GM19193 (cell line): ENCODE results near the gene CLIP4.
A peak's percentile ranks its signal among the peaks of the same experiment; 100 is the strongest.

Experiments used
- POLR2A ChIP-seq: IDR thresholded peaks from 4 replicates; pipeline ENCODE4 v1.6.1; 2011; ENCODE audit not compliant: insufficient read depth, insufficient read length; ENCODE audit errors: extremely low read depth

The CLIP4 gene, protein sequence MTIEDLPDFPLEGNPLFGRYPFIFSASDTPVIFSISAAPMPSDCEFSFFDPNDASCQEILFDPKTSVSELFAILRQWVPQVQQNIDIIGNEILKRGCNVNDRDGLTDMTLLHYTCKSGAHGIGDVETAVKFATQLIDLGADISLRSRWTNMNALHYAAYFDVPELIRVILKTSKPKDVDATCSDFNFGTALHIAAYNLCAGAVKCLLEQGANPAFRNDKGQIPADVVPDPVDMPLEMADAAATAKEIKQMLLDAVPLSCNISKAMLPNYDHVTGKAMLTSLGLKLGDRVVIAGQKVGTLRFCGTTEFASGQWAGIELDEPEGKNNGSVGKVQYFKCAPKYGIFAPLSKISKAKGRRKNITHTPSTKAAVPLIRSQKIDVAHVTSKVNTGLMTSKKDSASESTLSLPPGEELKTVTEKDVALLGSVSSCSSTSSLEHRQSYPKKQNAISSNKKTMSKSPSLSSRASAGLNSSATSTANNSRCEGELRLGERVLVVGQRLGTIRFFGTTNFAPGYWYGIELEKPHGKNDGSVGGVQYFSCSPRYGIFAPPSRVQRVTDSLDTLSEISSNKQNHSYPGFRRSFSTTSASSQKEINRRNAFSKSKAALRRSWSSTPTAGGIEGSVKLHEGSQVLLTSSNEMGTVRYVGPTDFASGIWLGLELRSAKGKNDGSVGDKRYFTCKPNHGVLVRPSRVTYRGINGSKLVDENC

DNA sequence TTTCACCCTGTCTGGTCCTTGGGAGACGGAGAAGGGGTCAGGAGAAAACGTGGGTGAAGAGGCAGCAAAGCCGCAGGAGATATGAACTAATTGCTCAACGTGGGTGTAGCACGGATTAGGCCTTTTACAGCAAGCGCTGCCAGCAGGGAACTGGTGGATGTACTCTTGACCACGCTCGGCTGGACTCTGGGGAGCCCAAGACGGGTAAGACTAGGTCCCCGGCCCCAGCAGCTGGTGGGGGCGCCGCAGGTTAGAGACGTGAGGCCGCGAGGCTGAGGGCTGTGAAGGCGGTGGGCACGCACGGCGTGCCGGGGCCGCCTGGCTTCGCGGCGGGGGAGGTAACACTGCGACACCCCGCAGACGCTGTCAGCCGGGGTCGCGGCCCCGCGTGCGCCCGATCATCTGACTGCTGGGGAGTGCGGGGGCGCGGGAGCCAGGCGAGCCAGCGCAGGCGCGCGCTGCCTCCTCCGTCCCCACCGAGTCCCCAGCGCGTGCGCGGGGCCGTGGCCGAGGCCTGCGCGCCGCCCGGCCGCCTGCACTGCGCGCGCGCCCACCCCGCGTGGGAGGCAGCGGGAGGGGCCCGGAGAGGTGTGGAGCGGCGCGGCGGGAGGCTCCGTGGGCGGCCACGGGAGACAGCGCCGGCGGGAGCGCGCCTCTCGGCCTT is at the start of gene CLIP4:
CLIP4 (plus strand) TSS at position 470 of the 664 bp plus-strand sequence. CDS start 5,974 bp downstream, outside the sequence.
- peak; percentile 54 for TF ChIP-seq POLR2A

DNA sequence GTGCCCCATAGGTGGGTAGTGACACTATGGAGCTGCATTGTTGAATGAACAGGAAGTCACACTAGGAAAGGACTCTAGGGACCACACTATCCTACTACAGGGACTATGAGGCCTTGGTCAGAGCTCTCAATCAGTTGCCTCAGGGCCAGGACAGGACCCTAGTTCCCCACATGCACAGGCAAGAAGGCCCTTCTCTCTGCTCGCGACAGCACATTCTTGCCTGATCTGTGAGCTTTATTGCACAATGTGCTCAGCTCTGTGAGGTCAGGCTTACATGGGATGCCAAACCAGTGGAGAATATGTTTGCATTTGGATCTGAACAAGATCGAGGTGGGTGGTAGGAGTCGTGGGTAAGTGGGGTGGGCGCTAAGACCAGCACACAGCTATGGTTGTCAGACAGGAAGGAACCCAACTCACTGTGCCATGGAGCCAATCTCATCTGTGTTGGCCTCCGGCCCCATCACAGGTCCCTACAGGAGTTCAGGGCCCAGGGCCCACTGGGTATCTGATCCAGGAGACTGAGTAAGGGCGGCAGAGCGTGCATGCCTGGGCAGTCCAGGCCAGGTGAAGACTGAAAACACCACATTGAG is 48.8 kb upstream of the CLIP4 start:
- no peak for TF ChIP-seq POLR2A

DNA sequence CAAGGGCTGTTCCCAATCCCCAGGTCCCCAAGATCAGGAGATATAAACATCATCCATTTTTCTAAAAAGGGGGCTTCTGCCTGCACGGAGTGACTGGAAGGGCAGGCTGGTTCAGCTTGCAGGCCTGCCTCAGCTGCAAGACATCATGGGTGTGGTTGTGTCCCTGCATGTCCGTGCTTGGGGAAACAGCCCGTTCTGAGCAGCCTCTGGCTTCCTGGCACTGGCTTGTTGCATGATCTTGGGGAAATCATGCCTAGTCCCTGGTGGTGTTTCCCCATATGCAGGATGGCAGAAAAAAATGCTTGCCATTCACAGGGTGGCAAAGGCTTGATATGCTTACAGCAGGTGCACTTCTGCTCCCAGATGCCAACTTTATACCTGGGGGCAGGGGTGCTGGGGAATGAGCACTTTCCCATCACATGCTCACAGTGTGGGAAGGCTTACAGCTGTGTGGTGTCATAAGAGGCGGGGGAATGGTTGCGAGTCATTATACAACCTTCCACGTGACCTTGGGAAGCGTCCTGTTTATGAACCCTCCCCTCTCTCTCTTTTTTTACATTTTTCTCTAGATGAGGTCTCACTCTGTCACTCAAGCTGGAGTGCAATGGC is 48.1 kb upstream of the CLIP4 start:
- TF ChIP-seq POLR2A, result no peak

DNA sequence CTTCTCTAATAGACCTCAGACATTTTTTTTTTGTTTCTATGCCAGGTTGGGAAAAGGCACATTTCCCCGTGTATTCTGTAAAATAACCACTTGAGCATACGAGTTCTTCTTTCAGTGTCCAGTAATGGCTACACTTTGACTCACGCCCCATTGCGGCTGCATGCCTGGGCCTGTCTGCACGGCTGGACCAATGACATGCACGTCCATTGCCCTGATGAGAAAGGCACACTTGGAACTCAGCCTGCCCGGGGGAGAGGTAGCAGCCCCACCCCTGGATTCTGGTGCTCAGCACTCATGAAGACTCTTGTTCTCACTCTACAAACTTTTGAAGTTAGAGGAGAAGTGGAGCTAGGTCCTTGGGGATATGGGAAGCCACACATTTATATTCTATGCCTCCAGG is 46.7 kb upstream of the CLIP4 start:
- TF ChIP-seq POLR2A, result no peak

DNA sequence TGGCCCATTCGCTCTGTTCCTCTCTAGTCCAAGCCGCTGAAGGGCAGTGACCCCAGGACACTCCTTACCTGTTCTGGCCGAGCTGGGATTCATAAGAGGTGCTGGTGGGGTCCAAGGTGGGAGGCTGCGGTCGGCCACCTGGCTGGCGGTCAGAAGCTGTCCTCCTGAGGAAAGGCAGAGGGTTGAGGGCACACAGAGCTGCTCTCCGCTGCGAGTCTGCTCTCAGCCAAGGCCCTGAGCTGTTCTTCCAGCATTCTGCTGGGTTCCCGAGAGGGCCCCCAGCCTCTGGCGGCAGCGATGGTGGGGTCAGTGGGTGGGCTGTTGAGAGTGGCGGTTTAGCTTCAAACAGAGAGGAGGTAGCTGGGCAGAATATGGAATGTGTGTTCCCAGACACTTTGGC is 44.7 kb upstream of the CLIP4 start:
- no peak for TF ChIP-seq POLR2A

DNA sequence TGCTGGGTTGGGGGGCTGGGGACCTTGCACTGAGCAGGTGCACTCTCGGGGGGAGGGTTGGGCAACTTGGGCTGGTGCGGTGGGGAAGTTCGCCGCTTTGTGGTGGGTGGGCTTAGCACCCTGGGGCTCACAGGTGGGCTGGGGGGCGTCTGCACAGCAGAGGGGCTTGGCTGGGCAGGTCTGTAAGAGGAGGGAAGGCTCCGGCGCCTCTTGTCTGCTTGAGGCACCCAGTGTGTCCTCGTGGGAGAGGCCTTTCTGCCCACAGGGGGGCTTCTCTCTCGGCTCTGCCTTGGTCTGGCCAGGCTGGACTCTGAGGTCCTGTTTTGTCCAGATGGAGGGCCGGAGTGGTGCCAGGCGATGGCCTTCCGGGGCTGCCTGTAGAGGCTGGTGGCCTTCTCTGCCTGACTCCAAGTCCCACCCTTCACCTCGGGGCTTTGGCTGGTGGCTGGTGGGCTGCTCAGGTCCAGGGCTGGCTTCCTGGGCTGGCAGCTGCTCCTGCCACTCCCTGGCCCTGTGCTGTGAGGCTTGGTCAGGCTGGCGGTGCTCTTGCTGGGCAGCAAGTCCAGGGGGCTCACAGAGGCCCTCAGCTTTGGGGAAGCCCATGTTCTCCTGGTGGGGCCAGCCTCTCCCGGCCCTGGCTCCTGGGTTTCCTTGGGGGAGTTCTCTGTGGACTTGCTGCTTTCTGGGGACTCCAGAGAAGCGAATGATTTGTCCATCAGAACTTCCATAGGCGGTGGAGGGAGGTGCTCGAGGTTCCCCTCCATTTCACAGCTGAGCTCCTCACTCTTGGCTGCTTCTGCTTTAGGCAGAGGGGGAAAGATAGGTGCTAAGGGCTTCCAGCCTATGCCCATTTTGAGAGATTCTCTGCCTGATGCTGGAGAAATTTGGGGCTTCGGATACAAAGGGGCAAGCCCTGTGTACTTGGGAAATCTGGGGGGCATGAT is 43.9 kb upstream of the CLIP4 start:
- TF ChIP-seq POLR2A, result no peak

DNA sequence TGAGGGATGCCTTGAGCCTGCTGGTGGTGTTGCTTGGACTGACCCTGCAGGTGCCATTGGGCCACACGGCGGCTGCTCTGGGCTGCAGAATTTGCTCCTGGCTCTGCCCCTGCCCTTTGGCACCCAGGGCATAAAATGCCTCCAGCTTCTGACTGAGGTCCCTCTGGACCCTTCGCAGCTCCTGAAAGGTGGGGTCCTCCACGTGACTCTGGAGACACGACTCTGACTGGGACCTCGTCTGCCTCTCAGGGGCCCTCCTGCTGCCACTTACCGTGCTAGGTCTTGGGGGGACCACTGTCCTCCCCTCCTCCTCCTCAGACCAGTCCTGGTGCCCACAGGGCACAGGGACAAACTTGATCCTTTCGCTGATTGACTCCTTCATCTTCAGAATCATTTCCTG is 43.0 kb upstream of the CLIP4 start:
- no peak for TF ChIP-seq POLR2A

DNA sequence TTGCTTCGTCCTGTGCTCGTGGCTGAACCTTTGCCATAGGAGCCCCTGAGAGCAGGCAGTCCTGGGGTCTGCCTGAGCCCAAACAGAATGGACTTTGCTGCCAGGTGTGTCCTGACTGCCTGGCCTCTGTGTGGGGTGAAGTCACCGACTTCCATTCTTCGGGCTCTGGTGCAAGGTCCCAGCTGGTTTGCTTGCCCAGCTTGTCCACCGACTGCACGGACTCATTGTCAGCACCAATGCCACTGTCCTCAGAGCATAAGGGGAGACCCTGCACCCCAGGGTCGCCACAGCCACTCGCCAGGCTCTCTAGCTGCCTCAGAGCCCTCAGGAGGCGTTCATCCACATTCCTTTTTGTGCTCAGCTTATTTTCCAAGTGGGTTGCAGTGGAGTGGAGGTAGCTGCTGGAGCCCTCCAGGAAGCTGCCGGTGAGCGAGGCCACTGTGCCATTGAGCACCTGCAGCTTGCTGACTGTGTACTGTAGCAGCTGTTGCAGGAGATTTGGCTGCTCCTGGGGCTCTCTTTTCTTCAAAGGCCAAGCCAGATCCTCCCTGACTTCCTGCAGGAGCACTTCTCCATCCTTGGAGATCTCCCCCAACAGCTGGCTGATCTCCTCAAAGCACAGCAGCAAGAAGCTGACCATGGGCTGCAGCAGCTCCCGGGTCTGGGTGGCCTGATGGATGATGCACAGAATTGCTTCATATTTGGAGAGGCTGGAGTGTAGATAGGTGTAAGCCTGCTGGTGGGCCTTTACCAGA is 42.1 kb upstream of the CLIP4 start:
- no peak for TF ChIP-seq POLR2A

DNA sequence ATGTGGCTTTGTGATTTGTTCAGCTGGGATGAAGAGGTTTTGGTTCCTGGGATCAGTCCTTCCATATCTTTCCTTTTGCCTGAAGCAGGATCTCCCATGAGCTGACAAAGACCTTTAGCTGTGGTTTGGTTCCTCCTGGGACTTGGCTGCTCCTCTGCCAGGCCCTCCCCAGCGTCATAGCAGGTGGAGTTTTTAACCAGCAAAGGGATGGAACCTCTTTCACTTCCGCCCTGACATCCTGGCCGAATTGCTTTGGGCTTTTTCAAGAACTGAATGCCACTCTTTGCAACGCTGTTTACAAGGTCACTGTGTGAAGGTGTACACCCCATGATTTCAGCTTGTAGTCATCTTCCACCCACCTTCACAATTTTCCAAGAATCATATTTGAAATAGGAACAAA is 41.3 kb upstream of the CLIP4 start:
- no peak for TF ChIP-seq POLR2A

DNA sequence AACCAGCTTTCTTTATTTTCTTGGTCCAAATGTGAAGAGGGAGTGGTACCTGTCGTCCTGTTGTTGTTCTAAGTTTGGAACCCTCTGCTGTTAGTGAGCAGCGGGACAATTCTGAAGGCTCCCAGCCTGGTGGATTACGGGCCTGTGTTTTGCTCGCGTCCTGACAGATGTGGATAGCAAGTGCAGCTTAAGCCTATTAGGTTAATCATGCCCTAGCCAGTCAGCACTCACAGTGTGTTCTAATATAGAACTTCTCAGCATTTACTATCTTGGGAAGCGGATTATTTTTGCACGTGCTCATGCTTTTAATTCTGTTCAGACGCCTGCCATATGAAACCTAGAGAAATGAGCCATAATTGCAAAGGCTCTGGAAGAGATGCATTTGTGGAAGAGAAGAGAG is 40.8 kb upstream of the CLIP4 start, which contains the start of gene PCARE:
PCARE (minus strand) TSS at position 113 of the 400 bp plus-strand sequence. CDS start 262 bp downstream, outside the sequence.
- TF ChIP-seq POLR2A, result no peak

DNA sequence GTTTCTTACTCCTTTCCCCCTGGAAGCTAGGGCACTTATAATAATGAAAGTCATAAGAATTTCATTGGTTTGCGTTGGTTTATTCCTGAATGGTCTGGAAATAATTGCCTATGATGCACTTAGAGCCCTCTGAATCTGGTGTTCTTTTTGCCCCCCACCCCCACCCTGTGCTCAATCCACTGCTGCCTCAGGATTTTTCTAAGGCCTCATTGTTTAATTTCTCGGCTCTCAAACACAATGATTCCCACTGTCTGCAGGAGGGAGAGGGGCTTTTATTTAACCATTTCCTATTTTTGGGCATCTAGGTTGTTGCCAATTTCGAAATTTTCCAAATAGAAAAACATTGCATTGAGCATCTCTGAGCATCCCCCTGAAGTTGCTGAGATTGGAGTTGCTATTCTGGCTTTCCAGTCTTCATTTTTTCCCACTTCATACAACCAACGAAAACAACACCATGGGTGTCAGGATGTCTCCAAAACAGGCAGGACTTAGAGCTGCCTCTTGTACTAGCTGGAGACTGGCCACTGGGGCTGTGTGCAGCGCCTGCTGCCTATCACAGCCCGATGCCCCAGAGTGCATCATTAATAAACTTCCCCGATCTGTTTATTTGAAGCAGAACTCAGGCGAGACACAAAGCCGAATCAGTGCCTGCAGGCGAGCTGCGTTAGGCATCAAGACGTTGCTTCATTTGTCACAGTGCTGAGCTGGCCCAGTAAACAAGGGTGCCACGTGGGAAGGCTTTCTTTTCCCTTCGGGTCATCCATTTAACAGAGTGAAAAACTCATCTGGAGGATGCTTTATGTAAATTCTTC is 39.1 kb upstream of the CLIP4 start:
- no peak for TF ChIP-seq POLR2A

DNA sequence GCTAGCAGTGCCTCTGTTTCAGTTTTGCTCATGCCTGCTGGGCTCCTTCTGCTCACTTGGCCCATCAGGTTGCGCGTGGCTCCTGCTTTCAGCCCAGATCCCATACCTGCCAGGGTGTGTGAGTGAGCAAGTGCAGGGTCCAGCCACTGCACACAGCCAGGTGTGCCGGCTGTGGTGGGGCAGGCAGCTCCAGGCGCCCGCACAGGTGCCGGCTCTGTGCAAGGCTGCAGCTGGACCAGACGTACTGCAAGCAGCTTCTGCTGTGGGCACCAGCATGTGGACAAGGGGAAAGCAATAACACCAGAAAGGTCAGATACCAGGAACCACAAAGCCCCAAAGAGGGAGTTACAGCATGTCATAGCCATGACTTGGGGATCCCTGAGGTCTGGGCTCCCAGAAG is 35.3 kb upstream of the CLIP4 start:
- TF ChIP-seq POLR2A, result no peak
